Measurements from ENCODE around the gene OR4D10.

GRCh38 chr11:59425131-59425530 lies 48.0 kb upstream of the OR4D10 start:
- TF ChIP-seq CTCF (IDR thresholded peaks at IDR 0.05) (no peak), POLR2A (IDR thresholded peaks at IDR 0.05) (no peak)

Data from ovary (tissue), 3 donors.